Measurements from ENCODE around the gene SS18L1. TPM values are rescaled to one million over a fixed set of nuclear protein-coding genes. Genes with fewer than 3 reads are reported as not detected.

The SS18L1 gene
- 10 to 100 TPM; 23.0 to 23.6 TPM for total RNA-seq
- under 1 TPM; 0.39 to 0.58 (median 0.50) TPM for polyA plus RNA-seq
- 18.4 to 32.8 (median 19.0) reads per million in 6 experiments for total RNA-seq

GRCh38 chr20:62143081-62143956, at the start of gene SS18L1, which contains the start of gene PSMA7:
SS18L1 (plus strand) TSS chr20:62143769; CDS start chr20:62143821, 52 bp downstream.
PSMA7 (minus strand) TSS chr20:62143394; CDS start chr20:62143303, 91 bp downstream.
- DNase-seq, result peak; percentile 73 to 90 (median 84)
- H3K4me3 Mint-ChIP-seq, result peak within 1 kb of the TSS; percentile 81 to 93 (median 89)
- ATAC-seq, result peak; percentile 82 to 84
- H3K4me1 Mint-ChIP-seq, result peaks cover 24 to 58% (median 50%) of the 10 kb centered on the region in 4 donors
- no peaks in the 10 kb centered on the region for H3K27me3 Mint-ChIP-seq
- peaks cover under 1 to 26% (median 5%) of the 10 kb centered on the region in 3 donors for H3K36me3 Mint-ChIP-seq
- peak within 1 kb of the TSS; percentile 85 to 97 (median 94) for H3K27ac Mint-ChIP-seq
- POLR2A ChIA-PET, result interaction anchor here (0.7 to 5.4 kb wide), 10 partner anchors 10 to 244 kb away, joined by 3 to 58 read pairs (median 6); partner anchors contain the start of genes LSM14B, MTG2, RPS21 and TAF4
- H3K9me3 Mint-ChIP-seq, result no peaks in the 10 kb centered on the region

DNA sequence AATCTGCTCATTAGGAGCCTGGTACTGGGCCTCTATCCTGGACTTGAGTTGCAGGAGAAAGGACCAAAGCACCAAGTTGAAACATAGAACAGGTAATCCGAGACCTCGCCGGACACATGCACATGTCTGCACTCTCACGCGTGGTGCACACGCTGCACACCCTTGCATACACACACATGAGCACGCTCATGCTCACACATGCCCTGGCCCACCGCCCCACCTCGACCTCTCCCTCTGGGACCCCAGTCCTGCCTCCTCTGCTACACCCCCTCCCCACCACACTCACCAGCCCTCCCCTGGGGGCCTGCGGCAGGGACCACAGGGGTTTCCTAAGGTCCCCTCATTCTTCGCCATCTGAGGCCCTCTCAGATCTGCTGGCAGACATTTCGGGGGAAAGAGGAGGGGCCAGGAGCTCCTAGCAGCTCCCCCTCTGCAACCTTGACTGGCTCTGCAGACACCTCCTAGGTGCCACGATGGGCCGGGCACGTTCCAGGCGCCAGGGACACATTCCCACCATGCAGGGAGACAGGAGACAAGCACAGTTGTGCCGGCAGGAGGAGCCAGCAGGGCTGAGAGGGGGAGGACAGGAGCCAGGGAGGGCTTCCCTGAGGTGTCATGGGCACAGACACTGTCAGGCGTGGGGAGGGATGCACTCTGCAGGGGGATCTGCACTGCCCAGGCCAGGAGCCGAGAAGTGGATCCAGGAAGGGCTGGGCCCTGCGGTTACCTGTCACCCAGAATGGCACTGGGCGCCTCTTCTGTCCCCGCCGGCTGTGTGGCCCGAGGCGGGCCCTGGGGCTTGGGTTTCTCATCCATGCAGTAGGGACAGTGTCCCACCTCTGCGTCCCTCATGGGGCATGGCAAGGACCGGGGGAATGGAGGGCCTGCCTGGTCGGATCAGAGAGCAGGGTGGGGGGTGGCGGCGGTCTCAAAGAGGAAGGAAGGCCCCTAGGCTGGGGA, 46.9 kb upstream of the SS18L1 start:
- no peak overlapping the region for H3K27ac Mint-ChIP-seq
- no peak overlapping the region for H3K4me3 Mint-ChIP-seq
- DNase-seq (no peak), ATAC-seq (no peak)
- no peaks in the 10 kb centered on the region for H3K4me1 Mint-ChIP-seq
- peaks cover 0 to 21% (median 11%) of the 10 kb centered on the region in 3 donors for H3K36me3 Mint-ChIP-seq
- H3K27me3 Mint-ChIP-seq, result peaks cover 4 to 11% (median 6%) of the 10 kb centered on the region in 5 donors
- POLR2A ChIA-PET, result no interaction called here
- peaks cover 6 to 61% (median 23%) of the 10 kb centered on the region in 9 donors for H3K9me3 Mint-ChIP-seq

- peak overlapping the region in 1 of 10 donors; percentile 15 for H3K27ac Mint-ChIP-seq
- H3K9me3 Mint-ChIP-seq, result peaks cover 2 to 62% (median 17%) of the 10 kb centered on the region in 9 donors
- no peak for DNase-seq
- H3K36me3 Mint-ChIP-seq, result peaks cover 0 to 13% (median 11%) of the 10 kb centered on the region in 3 donors
- H3K27me3 Mint-ChIP-seq, result peaks cover 0 to 5% (median 0%) of the 10 kb centered on the region in 5 donors
- H3K4me3 Mint-ChIP-seq, result no peak overlapping the region
- POLR2A ChIA-PET, result no interaction called here
- no peaks in the 10 kb centered on the region for H3K4me1 Mint-ChIP-seq
- no peak for ATAC-seq
Measured at GRCh38 chr20:62097881-62098407, 45.6 kb upstream of the SS18L1 start.

- DNase-seq (no peak), ATAC-seq (no peak)
- Mint-ChIP-seq H3K27me3 (peaks cover 0 to 4% (median 0%) of the 10 kb centered on the region in 5 donors), H3K9me3 (peaks cover 5 to 77% (median 32%) of the 10 kb centered on the region in 9 donors), H3K4me3 (no peak overlapping the region), H3K27ac (no peak overlapping the region), H3K36me3 (peaks cover 0 to 26% (median 24%) of the 10 kb centered on the region in 3 donors), H3K4me1 (no peaks in the 10 kb centered on the region)
- POLR2A ChIA-PET, result interaction anchor here (0.9 kb wide), 1 partner anchor 18 kb away, joined by 3 read pairs; no protein-coding TSS in a partner anchor
Measured at GRCh38 chr20:62101078-62101477, 42.5 kb upstream of the SS18L1 start.

GRCh38 chr20:62103508-62104233, 39.9 kb upstream of the SS18L1 start:
- peaks cover 2 to 41% (median 37%) of the 10 kb centered on the region in 3 donors for H3K36me3 Mint-ChIP-seq
- ATAC-seq (no peak), DNase-seq (peak in 1 of 10 donors; percentile 55)
- H3K4me3 Mint-ChIP-seq, result no peak overlapping the region
- no peak overlapping the region for H3K27ac Mint-ChIP-seq
- H3K9me3 Mint-ChIP-seq, result peaks cover 5 to 98% (median 56%) of the 10 kb centered on the region in 9 donors
- POLR2A ChIA-PET, result interaction anchor here (0.6 kb wide), 2 partner anchors 8 to 15 kb away, joined by 3 to 4 read pairs; no protein-coding TSS in a partner anchor
- no peaks in the 10 kb centered on the region for H3K4me1 Mint-ChIP-seq
- H3K27me3 Mint-ChIP-seq, result peaks cover 0 to 4% (median 0%) of the 10 kb centered on the region in 5 donors

- H3K9me3 Mint-ChIP-seq, result peaks cover 10 to 99% (median 63%) of the 10 kb centered on the region in 9 donors
- no peak overlapping the region for H3K4me3 Mint-ChIP-seq
- H3K27me3 Mint-ChIP-seq, result peaks cover 0 to 4% (median 0%) of the 10 kb centered on the region in 5 donors
- H3K36me3 Mint-ChIP-seq, result peaks cover 2 to 47% (median 41%) of the 10 kb centered on the region in 3 donors
- no peak for ATAC-seq
- DNase-seq, result no peak
- peak overlapping the region in 1 of 10 donors; percentile 29 for H3K27ac Mint-ChIP-seq
- H3K4me1 Mint-ChIP-seq, result no peaks in the 10 kb centered on the region
- POLR2A ChIA-PET, result interaction anchor here (0.6 kb wide), 1 partner anchor 14 kb away, joined by 4 read pairs; no protein-coding TSS in a partner anchor
Measured at GRCh38 chr20:62104234-62104789, 39.3 kb upstream of the SS18L1 start.

DNA sequence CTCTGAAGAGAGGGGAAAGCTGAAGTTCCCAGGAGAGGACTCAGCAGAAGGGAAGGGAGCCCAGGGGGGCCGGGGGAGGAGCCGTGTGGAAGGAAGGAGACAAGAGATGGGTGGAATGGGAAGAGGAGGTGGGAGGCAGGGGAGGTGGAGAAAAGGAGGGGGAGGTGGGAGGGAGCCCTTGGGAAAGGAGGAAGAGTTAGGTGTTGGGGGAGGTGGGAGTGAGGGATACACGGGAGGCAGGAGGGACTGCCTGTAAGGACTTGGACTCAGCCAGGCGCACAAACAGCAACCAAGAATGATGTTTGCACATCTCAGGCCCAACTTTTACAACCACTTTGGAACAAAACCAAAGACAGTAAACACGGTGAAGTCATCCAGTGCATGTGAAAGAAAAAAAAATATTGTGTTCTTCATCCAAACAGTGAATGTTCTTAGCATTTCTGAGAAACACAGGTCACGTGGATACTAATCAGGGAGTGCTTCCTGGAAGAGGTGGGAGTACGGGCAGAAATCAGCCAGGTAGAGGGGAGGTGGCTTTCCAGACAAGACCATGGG, 38.7 kb upstream of the SS18L1 start:
- ATAC-seq (no peak), DNase-seq (peak in 1 of 10 donors; percentile 54)
- peaks cover 0 to 4% (median 0%) of the 10 kb centered on the region in 5 donors for H3K27me3 Mint-ChIP-seq
- peaks cover 10 to 99% (median 63%) of the 10 kb centered on the region in 9 donors for H3K9me3 Mint-ChIP-seq
- H3K27ac Mint-ChIP-seq, result no peak overlapping the region
- no peaks in the 10 kb centered on the region for H3K4me1 Mint-ChIP-seq
- peaks cover 2 to 50% (median 43%) of the 10 kb centered on the region in 3 donors for H3K36me3 Mint-ChIP-seq
- POLR2A ChIA-PET, result interaction anchor here (0.6 kb wide), 1 partner anchor 13 kb away, joined by 4 read pairs; no protein-coding TSS in a partner anchor
- no peak overlapping the region for H3K4me3 Mint-ChIP-seq

GRCh38 chr20:62105592-62105991, 38.0 kb upstream of the SS18L1 start:
- POLR2A ChIA-PET, result no interaction called here
- Mint-ChIP-seq H3K27me3 (peaks cover 0 to 4% (median 0%) of the 10 kb centered on the region in 5 donors), H3K4me1 (no peaks in the 10 kb centered on the region), H3K9me3 (peaks cover 10 to 98% (median 56%) of the 10 kb centered on the region in 9 donors), H3K36me3 (peaks cover 4 to 51% (median 46%) of the 10 kb centered on the region in 3 donors), H3K4me3 (peak overlapping the region in 2 of 10 donors; percentile 55 to 66), H3K27ac (no peak overlapping the region)
- no peak for ATAC-seq
- DNase-seq, result no peak

DNA sequence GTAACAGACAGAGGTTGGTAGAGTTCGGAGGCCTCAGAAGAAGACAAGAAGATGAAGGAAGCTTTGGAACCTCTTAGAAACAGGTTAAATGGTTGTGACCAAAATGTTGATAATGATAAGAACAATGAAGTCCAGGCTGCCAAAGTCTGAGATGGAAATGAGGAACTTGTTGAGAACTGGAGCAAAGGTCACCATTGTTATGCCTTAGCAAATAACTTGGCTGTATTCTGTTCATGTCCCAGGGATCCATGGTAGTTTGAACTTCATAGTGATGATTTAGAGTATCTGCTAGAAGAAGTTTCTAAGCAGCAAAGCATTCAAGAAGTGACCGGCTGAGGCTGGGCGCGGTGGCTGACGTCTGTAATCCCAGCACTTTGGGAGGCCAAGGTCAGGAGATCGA, 32.4 kb upstream of the SS18L1 start:
- ATAC-seq (no peak), DNase-seq (peak in 1 of 10 donors; percentile 2)
- H3K36me3 Mint-ChIP-seq, result peaks cover 4 to 33% (median 32%) of the 10 kb centered on the region in 3 donors
- POLR2A ChIA-PET, result interaction anchor here (0.6 kb wide), 1 partner anchor 8 kb away, joined by 3 read pairs; no protein-coding TSS in a partner anchor
- H3K27ac Mint-ChIP-seq, result peak overlapping the region in 2 of 10 donors; percentile 10 to 43
- peaks cover 0 to 3% (median under 1%) of the 10 kb centered on the region in 4 donors for H3K4me1 Mint-ChIP-seq
- H3K9me3 Mint-ChIP-seq, result peaks cover 5 to 95% (median 30%) of the 10 kb centered on the region in 9 donors
- H3K4me3 Mint-ChIP-seq, result no peak overlapping the region
- no peaks in the 10 kb centered on the region for H3K27me3 Mint-ChIP-seq

- H3K27me3 Mint-ChIP-seq, result no peaks in the 10 kb centered on the region
- H3K4me1 Mint-ChIP-seq, result peaks cover 1 to 12% (median 5%) of the 10 kb centered on the region in 4 donors
- no peak overlapping the region for H3K4me3 Mint-ChIP-seq
Measured at GRCh38 chr20:62112368-62112767, 31.2 kb upstream of the SS18L1 start.

More at GRCh38 chr20:62112368-62112767, 31.2 kb upstream of the SS18L1 start:
- Mint-ChIP-seq H3K36me3 (peaks cover 2 to 30% (median 25%) of the 10 kb centered on the region in 3 donors), H3K27ac (no peak overlapping the region), H3K9me3 (peaks cover under 1 to 88% (median 22%) of the 10 kb centered on the region in 9 donors)
- DNase-seq (peak in 1 of 10 donors; percentile 19), ATAC-seq (no peak)
- POLR2A ChIA-PET, result interaction anchor here (0.7 to 1.8 kb wide), 3 partner anchors 9 to 49 kb away, joined by 3 to 6 read pairs (median 3); partner anchors contain the start of gene TAF4
